Fibroblast of lung (primary cell): ENCODE data around the gene C11orf65. TPM values are rescaled to one million over a fixed set of nuclear protein-coding genes. Genes with fewer than 3 reads are reported as not detected.

Experiments
- DNase-seq, 2 donors: peaks; one replicate each; pipeline versions ENCODE4 v3.0.0 to v3.0.0-alpha.2; 2010; ENCODE audit warnings: low read depth in 2 of 2
- H2AFZ ChIP-seq: 2 replicates; pipeline ENCODE4 v1.5.1; 2012; ENCODE audit warnings: low read length, control low read depth, inconsistent platforms
- H3K27ac ChIP-seq: 2 replicates; pipeline ENCODE4 v1.5.1; 2011; ENCODE audit warnings: low read length, control low read depth; ENCODE audit not compliant: insufficient read depth
- H3K27me3 ChIP-seq: 2 replicates; pipeline ENCODE4 v1.5.1; 2011; ENCODE audit warnings: mild to moderate bottlenecking, low read length; ENCODE audit not compliant: control insufficient read depth, insufficient read depth
- H3K36me3 ChIP-seq: 2 replicates; pipeline ENCODE4 v1.5.1; 2011; ENCODE audit warnings: low read length; ENCODE audit not compliant: control insufficient read depth, insufficient read depth
- H3K4me1 ChIP-seq: 2 replicates; pipeline ENCODE4 v1.5.1; 2011; ENCODE audit warnings: low read length; ENCODE audit not compliant: control insufficient read depth, insufficient read depth; ENCODE audit errors: extremely low read depth
- H3K4me2 ChIP-seq: 2 replicates; pipeline ENCODE4 v1.5.1; 2011; ENCODE audit warnings: low read length, control low read depth; ENCODE audit not compliant: insufficient read depth; ENCODE audit errors: extremely low read depth
- H3K4me3 ChIP-seq, 4 experiments: fragments of 200-600 bp in 1 of 4; sonication (generic) in 1 of 4; replicated peaks in 1 of 4; 2 replicates each; pipeline ENCODE4 v1.5.1; 2011 to 2016; ENCODE audit warnings: low read length in 4 of 4, low read depth in 3 of 4, mild to moderate bottlenecking in 3 of 4, control low read depth in 2 of 4, inconsistent platforms in 1 of 4, mixed read lengths in 1 of 4; ENCODE audit not compliant: insufficient read depth in 1 of 4; ENCODE audit errors: control extremely low read depth in 1 of 4
- H3K79me2 ChIP-seq: 2 replicates; pipeline ENCODE4 v1.5.1; 2012; ENCODE audit warnings: mild to moderate bottlenecking, low read length, inconsistent platforms; ENCODE audit not compliant: control insufficient read depth, insufficient read depth
- H3K9ac ChIP-seq: 2 replicates; pipeline ENCODE4 v1.5.1; 2011; ENCODE audit warnings: mild to moderate bottlenecking, low read length, control low read depth; ENCODE audit not compliant: insufficient read depth
- H3K9me3 ChIP-seq: 2 replicates; pipeline ENCODE4 v1.5.1; 2012; ENCODE audit warnings: low read depth, low read length; ENCODE audit not compliant: control insufficient read depth, insufficient read depth
- H4K20me1 ChIP-seq: 2 replicates; pipeline ENCODE4 v1.5.1; 2011; ENCODE audit warnings: low read length; ENCODE audit not compliant: control insufficient read depth, insufficient read depth; ENCODE audit errors: extremely low read depth
- CTCF ChIP-seq, 2 donors: IDR thresholded peaks in 1 of 2; conservative IDR thresholded peaks in 1 of 2; 1 replicate in 1 of 2; 2 replicates in 1 of 2; pipeline ENCODE4 v1.5.1; 2011 to 2012; ENCODE audit warnings: low read length in 2 of 2, control low read depth in 1 of 2, inconsistent platforms in 1 of 2, low read depth in 1 of 2, mild to moderate bottlenecking in 1 of 2
- EZH2 ChIP-seq: IDR thresholded peaks from 2 replicates; pipeline ENCODE4 v1.5.1; 2012; ENCODE audit warnings: low read length, control low read depth, mild to moderate bottlenecking; ENCODE audit errors: missing control alignments
- polyA plus RNA-seq, 2 donors: library from polyadenylated mRNA; depleted of rRNA in 1 of 2; stranded (reverse) in 1 of 2; unstranded in 1 of 2; fragments of >200 nt; gene quantifications; 2 replicates each; pipeline ENCODE4 v1.2.1, GENCODE V29; 2011 to 2012; ENCODE audit warnings: missing spikeins in 1 of 2
- total RNA-seq: library from RNA; depleted of rRNA; stranded (reverse); fragments of >200 nt; gene quantifications from 2 replicates; pipeline ENCODE4 v1.2.1, GENCODE V29; 2014

C11orf65 gene
- total and polyA plus RNA-seq, 2 donors (not counting 1 experiment from before 2014, with no cell fraction given), result 0.54 to 2.3 TPM

- TF ChIP-seq CTCF (conservative IDR thresholded peaks at IDR 0.05 in 1 of 2, IDR thresholded peaks at IDR 0.05 in 1 of 2; ENCODE audit: low read depth in 1 of 2, low read length in 2 of 2) (no peak), EZH2 (no peak)
- Histone ChIP-seq H3K27ac (no peak overlapping the region), H3K4me2 (no peak overlapping the region)
These were observed 33.4 kb upstream of the C11orf65 start for GRCh38 chr11:108500721-108501120.

GRCh38 chr11:108500169-108500568 lies 32.8 kb upstream of the C11orf65 start:
- peaks cover 7% of the 10 kb centered on the region for H3K79me2 ChIP-seq

More at GRCh38 chr11:108500721-108501120, 33.4 kb upstream of the C11orf65 start:
- H3K9me3 ChIP-seq, result no peaks in the 10 kb centered on the region
- H3K27me3 ChIP-seq, result no peaks in the 10 kb centered on the region
- no peak for DNase-seq
- no peak overlapping the region for H3K4me3 ChIP-seq
- H3K9ac ChIP-seq, result no peak overlapping the region
- peaks cover 3% of the 10 kb centered on the region for H3K4me1 ChIP-seq
- H4K20me1 ChIP-seq, result no peaks in the 10 kb centered on the region
- no peak overlapping the region for H2AFZ ChIP-seq
- H3K79me2 ChIP-seq, result peaks cover 7% of the 10 kb centered on the region
- H3K36me3 ChIP-seq, result no peaks in the 10 kb centered on the region

GRCh38 chr11:108498816-108499408 lies 31.6 kb upstream of the C11orf65 start:
- TF ChIP-seq CTCF (conservative IDR thresholded peaks at IDR 0.05 in 1 of 2, IDR thresholded peaks at IDR 0.05 in 1 of 2; ENCODE audit: low read depth in 1 of 2, low read length in 2 of 2) (no peak), EZH2 (no peak)
- no peaks in the 10 kb centered on the region for H3K27me3 ChIP-seq
- peaks cover 3% of the 10 kb centered on the region for H3K4me1 ChIP-seq
- H3K79me2 ChIP-seq, result peaks cover 8% of the 10 kb centered on the region
- H3K9me3 ChIP-seq, result no peaks in the 10 kb centered on the region
- H3K27ac ChIP-seq, result peak overlapping the region; percentile 82
- H3K9ac ChIP-seq, result peak overlapping the region; percentile 78
- no peaks in the 10 kb centered on the region for H4K20me1 ChIP-seq
- H3K36me3 ChIP-seq, result no peaks in the 10 kb centered on the region
- peak overlapping the region; percentile 44 to 62 (median 48) for H3K4me3 ChIP-seq
- H2AFZ ChIP-seq, result peak overlapping the region; percentile 93
- no peak for DNase-seq
- H3K4me2 ChIP-seq, result peak overlapping the region; percentile 37

More at GRCh38 chr11:108500169-108500568, 32.8 kb upstream of the C11orf65 start:
- Histone ChIP-seq H3K4me3 (no peak overlapping the region), H3K9ac (no peak overlapping the region), H3K9me3 (no peaks in the 10 kb centered on the region), H3K27ac (no peak overlapping the region), H3K27me3 (no peaks in the 10 kb centered on the region), H3K36me3 (no peaks in the 10 kb centered on the region), H3K4me2 (no peak overlapping the region), H3K4me1 (peaks cover 3% of the 10 kb centered on the region), H4K20me1 (no peaks in the 10 kb centered on the region), H2AFZ (no peak overlapping the region)
- no peak for DNase-seq
- TF ChIP-seq CTCF (conservative IDR thresholded peaks at IDR 0.05 in 1 of 2, IDR thresholded peaks at IDR 0.05 in 1 of 2; ENCODE audit: low read depth in 1 of 2, low read length in 2 of 2) (no peak), EZH2 (no peak)
